Measurements from ENCODE around the gene TSPAN19.
"Not testable (repeated sequence)": the region's sequence is repeated elsewhere in the genome, so short reads cannot be mapped to it uniquely, and the experiment has no call there.

Gene TSPAN19

DNA sequence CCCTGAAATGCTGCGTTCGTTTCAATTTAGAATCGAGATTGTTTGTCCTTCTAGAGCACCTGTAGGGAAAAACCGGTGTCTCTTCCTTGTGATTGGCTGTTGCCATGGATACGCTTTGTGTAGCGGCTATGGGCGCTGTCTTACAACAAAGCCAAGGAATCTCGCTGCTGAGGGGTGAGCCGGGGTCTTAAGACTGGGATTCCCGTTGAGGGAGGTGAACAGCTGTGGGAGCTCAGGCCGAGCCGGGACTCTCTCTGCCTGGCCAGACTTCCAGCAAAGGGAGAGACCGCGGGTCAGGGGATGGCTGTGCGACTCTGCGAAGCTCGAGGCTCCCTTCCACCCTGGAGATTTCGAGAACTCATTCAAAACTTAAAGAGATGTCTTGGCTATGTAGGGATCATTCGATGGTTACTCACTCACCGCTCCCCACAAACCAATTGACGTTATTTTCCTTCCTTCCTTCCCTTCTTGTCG, at the start of gene TSPAN19, which contains the start of gene LRRIQ1:
Gene TSPAN19, minus strand, starts transcription at position 44 of the 474 bp plus-strand sequence. CDS start 6,331 bp downstream, outside the sequence.
Gene LRRIQ1, plus strand, starts transcription at position 118 of the 474 bp plus-strand sequence. CDS start 1,826 bp downstream, outside the sequence.
- peak; percentile 89 for DNase-seq

DNA sequence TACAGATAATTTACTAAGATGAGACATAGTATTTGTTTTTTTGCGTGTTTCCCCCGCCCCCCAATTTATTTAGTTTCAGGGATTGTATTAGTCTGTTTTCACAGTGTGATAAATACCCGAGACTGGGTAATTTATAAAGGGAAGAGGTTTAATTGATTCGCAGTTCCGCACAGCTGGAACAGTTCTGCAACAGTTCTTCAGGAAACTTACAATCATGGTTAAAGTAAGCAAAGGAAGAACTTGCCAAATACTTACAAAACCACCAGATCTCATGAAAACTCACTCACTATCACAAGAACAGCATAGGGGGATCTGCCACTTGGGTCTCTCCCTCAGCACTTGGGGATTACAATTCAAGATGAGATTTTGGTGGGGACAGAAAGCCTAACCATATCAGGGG, 49.0 kb upstream of the TSPAN19 start:
- no peak for DNase-seq

DNA sequence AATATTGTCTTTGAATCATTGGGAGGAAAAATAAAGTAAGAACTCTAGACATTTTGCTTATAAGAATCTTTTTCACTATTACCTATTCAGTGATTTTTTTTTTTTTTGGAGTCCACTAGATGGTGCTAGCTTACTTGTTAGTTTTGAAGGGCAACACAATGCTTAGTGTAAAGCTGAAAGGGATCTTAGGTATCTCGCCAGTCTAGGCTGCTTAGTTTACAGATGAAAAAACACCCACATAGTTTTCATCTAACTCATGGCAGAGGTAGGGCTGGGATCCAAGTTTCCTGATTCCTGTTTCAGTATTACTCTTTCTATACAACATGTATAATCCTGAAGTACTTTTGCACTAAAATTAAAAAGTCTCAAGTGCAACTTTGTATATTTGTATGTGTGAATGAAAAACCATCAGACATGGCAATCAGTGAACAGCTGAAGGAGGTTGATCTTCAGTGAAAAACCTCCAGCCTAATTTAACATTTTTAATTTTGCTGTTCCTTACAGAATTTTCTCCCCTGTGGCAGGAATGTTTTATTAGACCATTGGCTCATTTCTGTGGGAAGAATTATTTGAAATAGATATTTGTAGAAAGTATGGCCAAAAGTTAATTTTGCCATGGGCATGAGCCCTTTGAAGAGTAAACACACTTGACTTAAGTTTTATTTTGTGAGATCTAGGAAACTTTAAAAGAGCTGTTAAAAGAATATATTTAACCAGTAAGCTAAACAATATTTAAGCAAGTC, 40.8 kb upstream of the TSPAN19 start:
- peak; percentile 43 for DNase-seq

DNA sequence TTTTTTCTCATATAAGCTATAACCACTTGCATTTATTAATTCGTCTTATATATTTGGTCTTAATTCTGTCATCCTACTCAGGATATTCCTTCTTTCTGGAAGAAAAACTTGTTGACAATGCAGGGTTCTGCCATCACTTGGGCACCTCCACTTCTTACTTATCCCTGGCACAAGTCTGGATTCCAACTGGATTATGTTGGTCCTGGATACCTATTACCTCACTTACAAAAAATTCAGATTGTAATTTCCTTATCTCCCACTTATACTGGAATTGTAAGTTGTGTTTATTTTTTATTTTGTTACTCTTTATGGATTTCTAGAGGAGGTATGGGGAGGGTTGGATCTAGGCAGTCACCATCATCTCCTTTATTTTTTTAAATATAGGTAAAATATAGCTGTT, 36.7 kb upstream of the TSPAN19 start:
- no peak for DNase-seq

DNA sequence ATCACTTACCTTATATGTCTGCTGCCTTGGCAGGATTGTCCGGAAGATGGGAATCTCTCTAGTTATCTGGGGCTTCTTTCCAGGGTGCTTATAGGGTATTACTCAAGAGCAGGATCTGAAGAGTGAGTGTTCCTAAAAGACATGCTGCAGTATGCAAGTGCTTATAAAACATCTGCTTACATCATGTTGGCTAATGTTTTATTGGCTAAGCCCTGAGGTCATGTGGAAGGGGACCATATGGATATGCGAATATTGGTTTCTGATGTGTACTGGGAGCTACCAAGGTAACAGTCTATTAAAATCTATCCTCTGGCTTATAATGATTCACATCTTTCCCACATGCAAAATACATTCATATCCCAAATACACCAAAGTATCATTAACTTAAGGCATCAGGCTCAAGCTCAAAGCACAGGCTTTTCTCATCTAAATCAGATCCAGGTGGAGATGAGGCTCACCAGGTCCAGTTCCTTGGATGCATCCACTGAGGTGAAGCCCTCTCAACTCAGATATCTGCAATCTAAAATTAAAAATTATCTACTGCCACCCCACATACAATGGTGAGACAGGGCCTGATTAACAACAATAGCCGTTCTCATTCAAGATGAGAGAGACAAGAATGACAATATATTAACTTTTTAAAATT, 29.9 kb upstream of the TSPAN19 start:
- peak; percentile 17 for DNase-seq

DNA sequence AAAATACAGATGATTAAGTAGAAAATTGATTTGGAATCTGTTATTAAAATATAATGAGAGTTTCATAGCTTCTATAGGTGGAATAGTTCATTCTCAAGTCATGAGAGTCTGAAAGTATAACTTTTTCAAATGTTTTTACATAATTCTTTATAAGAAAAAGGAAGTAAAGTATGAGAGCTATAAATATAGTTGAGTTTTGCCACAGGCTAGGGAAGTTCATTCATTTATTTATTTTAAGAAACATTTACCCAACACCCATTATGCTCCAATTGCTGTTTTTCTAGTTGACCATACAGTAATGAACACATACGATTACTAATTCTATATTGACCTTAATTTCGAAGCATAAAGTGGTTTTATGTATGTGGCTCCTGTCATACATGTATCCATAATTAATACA, 24.8 kb upstream of the TSPAN19 start:
- DNase-seq = no peak

DNA sequence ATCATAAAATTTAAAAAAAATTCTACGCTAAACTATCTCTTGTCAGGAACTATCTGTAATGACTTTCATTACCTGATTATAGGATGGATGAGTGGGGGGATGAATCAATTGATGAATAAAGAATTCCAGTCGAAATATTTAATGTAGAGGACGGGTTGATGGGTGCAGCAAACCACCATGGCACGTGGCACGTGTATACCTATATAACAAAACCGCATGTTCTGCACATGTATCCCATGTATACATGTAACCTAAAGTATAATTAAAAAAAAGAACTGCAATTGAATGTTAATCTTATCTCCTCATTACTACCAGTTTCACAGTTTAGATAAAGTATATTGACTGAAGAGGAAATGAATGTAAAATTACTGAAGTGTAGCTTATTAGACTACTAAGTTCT, 23.5 kb upstream of the TSPAN19 start:
- DNase-seq = no peak

DNA sequence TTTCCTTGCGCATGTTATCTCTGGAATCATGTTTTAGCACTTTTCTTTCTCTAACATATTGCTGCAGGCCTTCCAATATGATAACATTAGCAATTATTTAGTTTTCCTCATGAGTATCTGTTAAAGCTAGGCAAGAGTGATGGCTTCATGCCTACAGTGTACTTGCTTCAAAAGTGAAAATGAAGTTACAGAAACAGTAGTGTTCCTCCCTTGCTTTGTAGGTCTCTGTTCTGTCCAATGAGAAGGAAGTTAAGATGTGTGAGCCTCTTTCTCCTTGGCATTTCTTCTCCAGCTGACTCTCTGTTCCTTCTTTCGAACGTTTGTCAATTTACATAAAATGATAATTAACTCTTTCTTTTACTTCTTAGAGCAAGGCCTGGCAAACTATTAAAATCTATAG, 22.3 kb upstream of the TSPAN19 start:
- no peak for DNase-seq

DNA sequence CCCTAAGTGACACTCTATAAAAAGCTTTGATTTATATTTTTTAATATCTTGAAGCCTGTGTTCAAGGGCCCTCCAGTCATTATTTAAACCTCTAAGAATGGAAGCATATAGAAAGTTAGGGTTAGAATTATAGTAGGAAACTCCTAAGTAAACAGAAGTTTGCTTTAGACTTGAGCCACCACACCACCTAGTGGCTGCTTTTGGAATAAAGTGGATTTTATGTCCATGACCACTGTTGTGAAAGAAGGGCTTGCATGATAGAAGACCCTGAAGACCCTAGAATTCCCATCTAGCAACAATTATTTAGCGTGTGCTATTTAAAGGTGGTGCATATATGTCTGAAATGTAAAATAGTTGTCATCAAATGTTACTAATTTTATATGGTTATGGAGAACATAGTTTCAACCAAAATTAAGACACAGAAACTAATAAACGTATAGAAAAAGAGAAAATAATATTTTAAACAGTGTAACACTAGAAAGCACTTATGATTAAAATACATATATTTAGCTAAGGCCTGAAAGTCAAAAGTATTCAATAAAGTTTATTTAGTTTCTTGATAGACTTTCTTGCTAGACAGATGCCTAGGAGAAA, 21.4 kb upstream of the TSPAN19 start:
- peak; percentile 9 for DNase-seq

DNA sequence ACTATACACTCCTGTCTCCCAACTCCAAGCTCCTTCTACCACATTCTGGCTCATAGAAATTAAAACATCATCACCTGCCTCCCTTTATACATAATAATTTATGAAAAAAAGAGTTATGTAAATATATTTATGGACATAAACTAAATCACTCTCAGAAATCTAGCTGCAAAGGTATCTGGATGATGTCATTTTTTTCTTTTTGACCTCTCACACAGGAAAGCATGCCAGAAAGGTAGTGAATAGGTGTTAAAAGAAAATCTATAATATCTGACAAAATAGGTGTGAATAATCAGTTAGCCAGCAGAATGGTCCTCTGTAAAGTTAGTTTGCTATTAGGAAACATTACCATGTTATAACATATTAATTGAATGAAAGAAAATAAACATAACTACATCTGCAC, 7.8 kb upstream of the TSPAN19 start:
- no peak for DNase-seq

DNA sequence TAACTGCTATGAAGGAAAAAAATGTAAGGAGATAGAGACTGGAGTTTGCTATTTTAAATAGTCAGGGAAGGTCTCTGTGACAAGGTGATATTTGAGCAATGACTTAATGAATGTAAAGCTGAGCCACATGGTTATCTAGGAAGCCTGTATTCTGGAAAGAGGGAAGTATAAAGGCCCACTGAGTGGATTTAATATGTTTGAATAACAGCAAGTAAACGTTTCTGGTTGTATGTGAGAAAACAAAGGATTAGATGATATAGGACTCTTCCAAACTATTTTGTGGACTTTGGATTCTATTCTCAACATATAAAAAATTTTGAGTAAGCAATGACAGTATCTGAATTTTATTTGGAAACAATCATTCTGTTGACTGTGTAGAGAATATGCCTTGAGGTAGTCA, 5.3 kb upstream of the TSPAN19 start:
- no peak for DNase-seq

DNA sequence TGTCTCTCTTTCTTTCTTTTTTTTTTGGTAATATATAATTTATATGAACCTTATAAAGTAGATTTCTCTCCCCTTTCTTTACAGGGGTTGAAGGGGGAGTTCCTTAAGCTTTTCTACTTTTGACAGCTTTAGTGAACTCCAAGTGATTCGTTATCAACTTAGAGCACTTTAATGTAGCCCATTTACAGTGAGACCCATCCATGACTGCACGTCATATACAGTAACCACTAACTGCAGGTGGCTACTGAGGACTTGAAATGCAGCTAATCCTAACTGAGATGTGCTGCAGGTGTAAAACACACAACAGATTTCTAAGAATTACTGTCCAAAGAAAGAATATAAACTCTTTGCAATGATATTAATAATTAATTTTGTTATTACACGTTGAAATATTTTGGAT, 656 bp upstream of the TSPAN19 start:
- no peak for DNase-seq

DNA sequence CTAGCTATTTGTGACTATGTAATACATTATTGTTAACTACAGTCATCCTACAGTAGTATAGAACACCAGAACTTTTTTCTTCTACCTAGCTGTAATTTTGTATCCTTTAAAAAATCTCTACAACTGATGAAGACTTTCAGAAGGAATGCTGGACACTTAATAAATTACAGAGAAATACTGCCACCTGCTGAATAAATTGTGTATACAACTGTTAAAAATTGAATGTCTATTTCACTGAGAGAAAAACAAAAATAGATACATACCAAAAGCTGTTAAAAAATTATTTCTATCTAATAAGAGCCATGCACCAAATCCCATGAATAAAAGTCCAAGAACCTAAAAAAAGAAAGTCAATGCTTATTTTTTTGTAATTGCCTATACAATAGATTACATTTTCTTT, 6.6 kb downstream of the TSPAN19 start:
- peak; percentile 28 for DNase-seq

DNA sequence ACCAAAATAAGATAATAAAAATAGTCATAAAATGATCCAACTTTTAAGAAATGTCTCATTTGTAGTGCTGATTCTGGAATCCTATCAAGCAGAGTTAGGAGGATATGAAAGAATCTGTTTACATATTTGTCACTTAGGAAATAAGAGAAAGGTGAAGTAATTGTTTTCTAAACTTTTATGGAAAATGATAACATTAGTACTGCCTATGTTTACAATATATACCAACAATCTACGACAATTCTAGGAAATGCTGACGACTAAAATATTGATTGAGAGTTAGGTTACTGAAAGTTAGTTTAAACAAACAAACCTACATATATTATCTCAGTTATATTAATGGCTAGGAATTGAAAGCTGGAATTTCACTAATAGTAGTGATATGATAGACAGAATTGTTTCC, 18.0 kb downstream of the TSPAN19 start:
- no peak for DNase-seq

DNA sequence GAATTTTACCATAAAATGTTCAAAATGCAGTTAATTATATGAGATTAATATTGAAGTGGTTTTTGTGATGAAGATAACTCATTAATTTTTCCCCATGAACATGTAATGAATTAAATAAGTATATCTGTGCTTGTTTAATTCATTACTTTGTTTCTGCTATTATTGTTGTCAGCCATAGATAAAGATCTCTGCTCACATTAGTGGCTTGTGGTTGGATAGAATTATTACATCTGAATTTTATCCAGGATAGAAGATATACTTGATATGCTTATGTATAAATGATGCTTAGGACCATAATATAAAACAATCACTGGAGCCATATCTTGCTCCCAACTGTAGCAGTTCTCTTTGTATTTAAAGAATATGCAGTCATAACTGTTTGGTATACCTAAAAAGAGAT, 18.5 kb downstream of the TSPAN19 start:
- no peak for DNase-seq

DNA sequence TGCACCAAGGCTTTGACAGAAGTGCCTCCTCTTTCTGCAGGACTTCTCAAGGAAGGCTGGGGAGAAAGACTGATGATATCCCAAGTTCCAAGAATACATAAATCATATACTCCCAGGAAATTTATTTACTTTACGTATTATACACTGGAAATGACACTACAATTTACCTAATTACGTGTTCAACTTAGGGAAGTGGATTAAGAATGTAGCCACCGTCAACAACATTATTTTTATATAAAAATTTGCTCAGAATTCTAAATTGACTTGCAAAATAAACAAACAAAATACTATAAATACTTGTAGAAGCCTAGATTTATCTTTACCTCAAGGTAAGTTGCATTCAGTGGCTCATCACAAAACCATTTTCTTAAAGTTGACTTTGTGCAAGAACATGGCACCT, 18.9 kb downstream of the TSPAN19 start:
- no peak for DNase-seq

DNA sequence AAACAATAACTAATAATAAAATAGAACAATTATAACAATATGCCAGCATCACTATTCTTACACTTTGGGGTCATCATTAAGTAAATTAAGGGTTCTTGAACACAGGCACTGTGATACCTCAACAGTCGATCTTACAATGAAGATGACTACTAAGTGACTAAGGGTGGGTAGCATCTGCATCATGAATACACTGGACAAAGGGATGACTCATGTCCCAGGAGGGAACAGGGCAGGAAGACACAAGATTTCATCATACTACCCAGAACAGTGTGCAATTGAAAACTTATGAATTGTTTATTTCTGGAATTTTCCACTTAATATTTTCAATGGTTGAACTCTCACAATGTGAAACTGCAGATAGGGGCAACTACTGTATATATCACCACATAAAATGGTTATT, 19.7 kb downstream of the TSPAN19 start:
- DNase-seq = no peak

DNA sequence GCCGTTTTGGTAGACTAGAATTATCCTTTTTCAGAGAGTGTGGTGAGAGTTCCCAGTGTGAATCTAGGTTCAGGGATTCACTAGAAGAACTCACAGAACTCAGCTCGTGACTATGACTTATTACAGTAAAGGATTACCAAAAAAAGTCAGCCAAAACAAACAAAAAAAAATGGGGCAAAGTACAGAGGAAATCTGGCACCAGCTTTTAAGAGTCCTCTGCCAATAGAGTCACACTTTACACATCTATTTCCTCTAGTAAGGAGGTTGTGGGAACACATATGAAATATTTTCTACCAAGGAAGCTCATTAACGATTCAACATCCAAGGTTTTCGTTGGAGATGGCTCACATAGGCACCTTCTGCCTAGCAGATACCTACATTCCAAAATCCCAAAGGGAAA, 28.2 kb downstream of the TSPAN19 start:
- no peak for DNase-seq

DNA sequence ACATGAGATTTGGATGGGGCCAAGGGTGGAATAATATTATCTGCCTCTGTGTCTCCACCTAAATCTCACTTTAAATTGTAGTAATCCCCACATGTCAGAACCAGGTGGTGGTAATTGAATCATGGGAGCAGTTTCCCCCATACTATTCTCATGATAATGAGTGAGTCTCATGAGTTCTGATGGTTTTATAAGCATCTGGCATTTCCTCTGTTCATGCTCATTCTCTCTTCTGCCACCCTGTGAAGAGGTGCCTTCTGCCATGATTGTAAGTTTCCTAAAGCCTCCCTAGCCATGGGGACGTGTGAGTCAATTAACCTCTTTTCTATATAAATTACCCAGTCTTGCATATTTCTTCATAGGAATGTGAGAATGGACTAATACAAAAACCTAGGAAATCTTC, 29.9 kb downstream of the TSPAN19 start:
- no peak for DNase-seq

DNA sequence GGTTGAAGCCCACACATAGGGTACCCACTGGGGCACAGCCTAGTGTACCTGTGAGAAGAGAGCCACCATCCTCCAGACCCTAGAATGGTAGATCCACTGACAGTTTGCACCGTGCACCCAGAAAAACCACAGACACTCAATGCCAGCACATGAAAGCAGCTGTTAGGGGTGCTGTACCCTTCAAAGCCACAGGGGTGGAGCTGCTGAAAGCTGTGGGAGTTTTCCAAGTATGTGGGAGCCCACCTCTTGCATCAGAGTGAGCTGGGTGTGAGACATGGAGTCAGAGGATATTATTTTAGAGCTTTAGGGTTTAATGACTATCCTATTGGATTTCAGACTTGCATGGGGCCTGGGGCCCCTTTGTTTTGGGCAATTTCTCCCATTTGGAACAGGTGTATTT, 30.5 kb downstream of the TSPAN19 start:
- DNase-seq = no peak

DNA sequence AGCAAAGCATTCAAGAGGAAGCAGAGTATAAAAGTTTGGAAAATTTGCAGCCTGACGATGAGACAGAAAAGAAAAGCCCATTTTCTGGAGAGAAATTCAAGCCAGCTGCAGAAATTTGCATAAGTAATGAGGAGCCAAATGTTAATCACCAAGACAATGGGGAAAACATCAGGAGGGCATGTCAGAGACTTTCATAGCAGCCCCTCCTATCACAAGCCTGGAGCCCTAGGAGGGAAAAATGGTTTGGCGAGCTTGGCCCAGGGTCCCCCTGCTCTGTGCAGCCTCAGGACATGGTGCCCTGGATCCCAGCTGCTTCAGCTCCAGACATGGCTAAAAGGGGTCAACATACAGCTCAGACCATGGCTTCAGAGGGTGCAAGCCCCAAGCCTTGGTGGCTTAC, 31.0 kb downstream of the TSPAN19 start:
- DNase-seq = not testable (repeated sequence)

DNA sequence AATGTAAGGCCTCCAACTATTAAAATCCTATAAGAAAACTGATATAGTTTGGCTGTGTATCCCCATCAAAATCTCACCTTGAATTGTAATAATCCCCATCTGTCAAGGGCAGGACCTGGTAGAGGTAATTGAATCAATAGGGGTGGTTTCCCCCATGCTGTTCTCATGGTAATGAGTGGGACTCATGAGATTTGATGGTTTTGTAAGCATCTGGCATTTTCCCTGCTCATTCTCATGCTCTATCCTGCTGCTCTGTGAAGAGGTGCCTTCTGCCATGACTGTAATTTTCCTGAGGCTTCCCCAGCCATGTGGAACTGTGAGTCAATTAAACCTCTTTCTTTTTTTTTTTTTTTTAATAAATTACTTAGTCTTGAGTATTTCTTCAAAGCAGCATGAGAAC, 31.9 kb downstream of the TSPAN19 start:
- DNase-seq = peak; percentile 60

DNA sequence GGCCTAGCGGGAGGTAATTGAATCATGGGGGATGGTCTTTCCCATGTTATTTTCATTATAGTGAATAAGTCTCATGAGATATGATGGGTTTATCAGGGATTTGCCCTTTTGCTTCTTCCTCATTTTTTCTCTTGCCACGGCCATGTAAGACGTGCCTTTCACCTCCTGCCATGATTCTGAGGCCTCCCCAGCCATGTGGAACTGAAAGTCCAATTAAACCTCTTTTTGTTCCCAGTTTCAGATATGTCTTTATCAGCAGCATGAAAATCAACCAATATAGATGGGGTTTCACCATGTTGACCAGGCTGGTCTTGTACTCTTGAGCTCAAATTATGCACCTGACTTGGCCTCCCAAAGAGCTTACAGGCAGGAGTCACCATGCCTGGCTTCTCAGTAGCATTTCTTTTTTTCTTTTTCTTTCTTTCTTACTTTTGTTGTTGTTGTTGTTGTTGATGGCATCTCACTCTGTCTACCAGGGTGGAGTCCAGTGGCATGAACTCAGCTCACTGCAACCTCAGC, 33.2 kb downstream of the TSPAN19 start:
- DNase-seq = no peak

DNA sequence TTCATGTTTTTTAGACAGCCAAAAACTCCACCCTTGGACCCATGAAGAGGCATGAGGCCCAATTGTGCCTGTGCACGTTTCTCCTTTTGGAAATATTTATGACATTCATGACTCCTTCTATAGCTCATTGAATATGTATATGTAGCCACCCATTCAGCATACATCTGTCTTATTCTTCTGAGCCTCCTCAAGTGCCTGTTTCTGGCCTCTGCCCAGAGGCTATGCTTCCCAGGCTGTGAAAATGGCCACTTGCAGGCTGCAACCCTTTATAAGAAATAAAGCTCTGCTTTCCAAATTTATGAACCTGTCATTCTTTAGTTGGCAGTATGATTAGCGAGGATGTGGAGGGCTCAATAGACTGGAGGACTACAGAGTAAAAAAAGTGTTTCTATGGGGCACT, 35.3 kb downstream of the TSPAN19 start:
- no peak for DNase-seq

Measured in NCI-H2171 (cell line).